Chondrocyte (in vitro differentiated cells): ENCODE data around the gene C21orf58. TPM values are rescaled to one million over a fixed set of nuclear protein-coding genes. Genes with fewer than 3 reads are reported as not detected.

Experiments
- DNase-seq: peaks from one replicate; pipeline ENCODE4 v3.0.0; 2021; ENCODE audit warnings: mixed read lengths, low spot score
- H3K27ac Mint-ChIP-seq: one replicate; pipeline ENCODE4 v1.8.0; 2021; ENCODE audit warnings: mild to moderate bottlenecking, moderate library complexity, mixed read lengths; ENCODE audit not compliant: unreplicated experiment
- H3K27me3 Mint-ChIP-seq: 2 replicates; pipeline ENCODE4 v1.8.0; 2021; ENCODE audit warnings: low read depth, mixed read lengths
- H3K36me3 Mint-ChIP-seq: 2 replicates; pipeline ENCODE4 v1.8.0; 2021; ENCODE audit warnings: low read depth, mixed read lengths
- H3K4me1 Mint-ChIP-seq: 2 replicates; pipeline ENCODE4 v1.8.0; 2021; ENCODE audit warnings: low read depth, mild to moderate bottlenecking, mixed read lengths
- H3K4me3 Mint-ChIP-seq: one replicate; pipeline ENCODE4 v1.8.0; 2021; ENCODE audit warnings: mild to moderate bottlenecking, moderate library complexity, mixed read lengths; ENCODE audit not compliant: unreplicated experiment
- H3K9me3 Mint-ChIP-seq: 2 replicates; pipeline ENCODE4 v1.8.0; 2021; ENCODE audit warnings: low read depth, mixed read lengths
- total RNA-seq: library from RNA; stranded (reverse); gene quantifications from 3 replicates; pipeline ENCODE4 v1.2.1, GENCODE V29; 2021
- TF ChIP-seq, protein P1 (sequence below): fragments of 200-600 bp; sonication (generic); IDR thresholded peaks from 2 replicates; pipeline ENCODE4 v1.5.0; 2021; ENCODE audit warnings: antibody characterized with exemption, mild to moderate bottlenecking, moderate library complexity

C21orf58 gene
- total RNA-seq, 1 donor from 2014 or later = 5.6 TPM

DNA sequence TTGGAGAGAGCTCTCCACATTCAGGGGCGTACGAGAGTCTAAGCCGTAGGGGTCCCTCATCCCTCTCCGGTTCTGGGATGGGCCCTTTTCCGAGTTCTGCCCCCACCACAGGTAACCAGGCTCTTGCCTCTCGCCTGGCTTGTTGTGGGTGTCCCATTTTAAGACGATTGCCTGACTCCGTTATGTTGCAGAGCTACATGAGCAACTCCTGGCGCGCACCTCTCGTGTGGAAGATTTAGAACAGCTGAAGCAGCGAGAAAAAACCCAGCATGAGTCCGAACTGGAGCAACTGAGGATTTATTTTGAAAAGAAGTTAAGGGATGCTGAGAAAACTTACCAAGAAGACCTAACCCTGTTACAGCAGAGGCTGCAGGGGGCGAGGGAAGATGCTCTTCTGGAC is 29.2 kb upstream of the C21orf58 start:
- no peak for DNase-seq

DNA sequence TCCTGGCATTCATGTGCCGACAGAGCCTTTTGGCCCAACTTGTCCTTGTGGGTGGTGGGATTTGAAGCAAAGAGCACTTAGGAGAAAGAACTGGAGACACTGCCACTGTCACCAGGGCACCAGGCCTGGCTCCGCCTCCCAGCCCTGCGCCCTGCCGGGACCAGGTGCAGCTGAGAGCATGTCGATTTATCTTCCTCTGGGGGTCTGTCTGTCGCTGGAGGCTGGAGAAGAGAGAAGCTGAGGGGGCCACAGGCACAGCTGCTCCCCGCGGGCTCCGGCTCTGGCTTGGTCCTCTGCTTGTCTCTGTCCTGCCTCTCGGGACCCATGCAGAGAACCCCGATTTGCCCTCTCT is 28.5 kb upstream of the C21orf58 start:
- TF ChIP-seq, protein P1, sequence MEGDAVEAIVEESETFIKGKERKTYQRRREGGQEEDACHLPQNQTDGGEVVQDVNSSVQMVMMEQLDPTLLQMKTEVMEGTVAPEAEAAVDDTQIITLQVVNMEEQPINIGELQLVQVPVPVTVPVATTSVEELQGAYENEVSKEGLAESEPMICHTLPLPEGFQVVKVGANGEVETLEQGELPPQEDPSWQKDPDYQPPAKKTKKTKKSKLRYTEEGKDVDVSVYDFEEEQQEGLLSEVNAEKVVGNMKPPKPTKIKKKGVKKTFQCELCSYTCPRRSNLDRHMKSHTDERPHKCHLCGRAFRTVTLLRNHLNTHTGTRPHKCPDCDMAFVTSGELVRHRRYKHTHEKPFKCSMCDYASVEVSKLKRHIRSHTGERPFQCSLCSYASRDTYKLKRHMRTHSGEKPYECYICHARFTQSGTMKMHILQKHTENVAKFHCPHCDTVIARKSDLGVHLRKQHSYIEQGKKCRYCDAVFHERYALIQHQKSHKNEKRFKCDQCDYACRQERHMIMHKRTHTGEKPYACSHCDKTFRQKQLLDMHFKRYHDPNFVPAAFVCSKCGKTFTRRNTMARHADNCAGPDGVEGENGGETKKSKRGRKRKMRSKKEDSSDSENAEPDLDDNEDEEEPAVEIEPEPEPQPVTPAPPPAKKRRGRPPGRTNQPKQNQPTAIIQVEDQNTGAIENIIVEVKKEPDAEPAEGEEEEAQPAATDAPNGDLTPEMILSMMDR = no peak
- no peak for DNase-seq
- H3K4me1 Mint-ChIP-seq = no peaks in the 10 kb centered on the region
- H3K27me3 Mint-ChIP-seq = no peaks in the 10 kb centered on the region
- peaks cover 33% of the 10 kb centered on the region for H3K36me3 Mint-ChIP-seq
- H3K4me3 Mint-ChIP-seq = no peak overlapping the region
- H3K27ac Mint-ChIP-seq = no peak overlapping the region
- H3K9me3 Mint-ChIP-seq = no peaks in the 10 kb centered on the region

More for the DNA sequence above, 29.2 kb upstream of the C21orf58 start:
- Mint-ChIP-seq H3K27ac (no peak overlapping the region), H3K9me3 (no peaks in the 10 kb centered on the region), H3K27me3 (no peaks in the 10 kb centered on the region), H3K4me3 (no peak overlapping the region), H3K36me3 (peaks cover 37% of the 10 kb centered on the region), H3K4me1 (no peaks in the 10 kb centered on the region)
- TF ChIP-seq, protein P1 = no peak

DNA sequence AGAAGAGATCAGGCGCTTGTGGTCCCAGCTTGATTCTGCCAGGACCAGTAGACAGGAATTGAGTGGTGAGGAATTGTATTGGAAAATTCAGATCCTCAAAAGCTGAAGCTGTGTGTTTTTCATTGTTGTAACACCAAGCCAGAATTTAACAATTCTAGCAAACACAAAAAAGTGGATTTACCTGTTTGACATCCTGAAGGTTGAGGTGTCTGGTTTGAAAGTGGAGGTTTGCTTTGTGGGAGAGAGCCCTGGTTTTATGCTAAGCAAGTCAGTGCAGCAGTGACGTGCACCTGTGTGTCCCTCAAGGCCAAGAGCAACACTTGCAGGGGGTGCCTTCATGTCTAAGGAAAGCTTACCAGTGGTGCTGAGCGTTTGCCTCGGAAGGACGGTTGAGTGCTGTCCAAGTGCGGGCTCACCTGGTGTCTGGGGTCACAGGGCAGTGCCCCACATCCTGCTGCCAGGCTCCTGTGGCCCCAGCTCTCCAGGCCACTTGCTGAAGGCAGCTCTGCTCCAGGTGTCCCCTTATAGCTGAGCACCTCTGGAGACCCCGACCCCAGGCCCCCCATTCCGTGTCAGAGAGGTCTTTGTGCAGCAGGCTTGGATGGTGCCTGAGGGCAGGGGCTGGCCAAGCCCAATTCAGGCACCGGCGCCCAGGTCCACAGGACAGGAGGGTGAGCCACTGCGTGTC is 27.9 kb upstream of the C21orf58 start:
- Mint-ChIP-seq H3K9me3 (no peaks in the 10 kb centered on the region), H3K27ac (no peak overlapping the region), H3K27me3 (no peaks in the 10 kb centered on the region), H3K4me3 (no peak overlapping the region), H3K4me1 (no peaks in the 10 kb centered on the region), H3K36me3 (peaks cover 34% of the 10 kb centered on the region)
- TF ChIP-seq, protein P1 = no peak
- no peak for DNase-seq

DNA sequence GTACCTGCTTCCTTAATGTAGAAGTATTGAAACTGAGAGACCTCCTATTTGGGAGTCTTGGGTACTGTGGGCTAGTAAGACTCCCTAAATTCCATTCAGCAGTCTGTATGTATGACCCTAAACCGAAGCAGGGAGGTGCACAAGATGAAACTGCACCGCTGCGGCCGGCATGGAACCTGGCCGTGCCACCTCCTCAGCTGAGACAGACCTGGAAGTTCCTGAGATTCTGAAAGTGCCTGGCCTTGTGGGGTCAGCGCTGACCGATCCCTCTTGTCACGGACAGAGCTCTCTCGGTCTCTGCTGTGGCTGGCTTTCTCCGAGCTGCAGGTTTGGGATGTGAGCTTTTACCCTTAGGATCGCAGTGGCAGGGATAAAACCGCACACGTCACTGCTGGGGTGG is 27.3 kb upstream of the C21orf58 start:
- TF ChIP-seq, protein P1 = no peak
- H3K4me1 Mint-ChIP-seq = no peaks in the 10 kb centered on the region
- no peak overlapping the region for H3K27ac Mint-ChIP-seq
- DNase-seq = no peak
- H3K9me3 Mint-ChIP-seq = no peaks in the 10 kb centered on the region
- no peak overlapping the region for H3K4me3 Mint-ChIP-seq
- H3K27me3 Mint-ChIP-seq = no peaks in the 10 kb centered on the region
- H3K36me3 Mint-ChIP-seq = peaks cover 38% of the 10 kb centered on the region

DNA sequence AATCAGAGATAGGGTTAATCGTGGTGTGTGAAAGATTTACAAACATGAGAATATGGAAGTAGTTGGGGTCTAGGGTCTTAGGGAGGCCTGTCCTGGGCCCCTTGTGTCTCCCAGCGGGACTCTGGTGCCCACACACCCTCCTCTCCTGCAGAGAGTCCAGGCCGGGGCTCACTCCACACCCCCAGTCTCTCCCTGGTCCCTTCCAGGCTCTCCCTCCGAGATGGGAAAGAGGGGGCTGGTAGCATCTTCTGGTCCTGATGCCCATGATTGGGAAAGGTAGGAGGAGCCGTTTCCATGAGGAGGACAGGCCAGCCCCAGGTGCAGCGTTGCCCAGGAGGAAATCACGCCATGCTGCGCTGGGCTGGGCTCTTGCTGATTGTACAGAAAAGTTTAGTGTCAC is 26.9 kb upstream of the C21orf58 start:
- no peaks in the 10 kb centered on the region for H3K4me1 Mint-ChIP-seq
- H3K4me3 Mint-ChIP-seq = no peak overlapping the region
- TF ChIP-seq, protein P1 = no peak
- H3K27me3 Mint-ChIP-seq = no peaks in the 10 kb centered on the region
- H3K9me3 Mint-ChIP-seq = no peaks in the 10 kb centered on the region
- H3K27ac Mint-ChIP-seq = no peak overlapping the region
- DNase-seq = no peak
- H3K36me3 Mint-ChIP-seq = peaks cover 38% of the 10 kb centered on the region
